22Rv1 (cell line): ENCODE data around the gene FCMR.

Source experiments
- ZFX ChIP-seq: fragments of 450-650 bp; IDR thresholded peaks from 2 replicates; pipeline ENCODE4 v1.6.1; 2017; ENCODE audit warnings: antibody characterized with exemption, borderline replicate concordance
- TF ChIP-seq, protein P1 (sequence below): fragments of 450-650 bp; IDR thresholded peaks from 2 replicates; pipeline ENCODE4 v1.5.1; 2017; ENCODE audit warnings: mild to moderate bottlenecking

DNA sequence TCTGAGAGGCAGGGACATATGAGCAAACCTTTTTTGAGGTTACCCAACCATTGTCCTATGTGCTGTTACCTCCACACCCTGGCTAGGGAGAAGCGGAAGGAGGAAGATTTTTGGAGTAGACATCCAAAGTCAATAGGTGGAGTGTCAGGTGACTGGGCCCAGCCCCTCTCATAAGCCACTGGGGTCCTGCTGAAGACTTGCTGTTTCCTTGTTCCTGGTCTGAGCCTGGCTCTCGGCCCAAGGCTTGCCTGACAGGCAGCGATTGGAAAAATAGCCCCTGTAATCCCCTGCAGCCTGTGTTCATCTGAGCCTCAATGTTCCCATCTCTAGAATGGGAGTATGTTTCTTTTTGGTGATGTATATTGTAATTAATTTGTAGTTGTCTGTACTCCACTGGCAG lies 31.4 kb upstream of the FCMR start:
- TF ChIP-seq, protein P1, sequence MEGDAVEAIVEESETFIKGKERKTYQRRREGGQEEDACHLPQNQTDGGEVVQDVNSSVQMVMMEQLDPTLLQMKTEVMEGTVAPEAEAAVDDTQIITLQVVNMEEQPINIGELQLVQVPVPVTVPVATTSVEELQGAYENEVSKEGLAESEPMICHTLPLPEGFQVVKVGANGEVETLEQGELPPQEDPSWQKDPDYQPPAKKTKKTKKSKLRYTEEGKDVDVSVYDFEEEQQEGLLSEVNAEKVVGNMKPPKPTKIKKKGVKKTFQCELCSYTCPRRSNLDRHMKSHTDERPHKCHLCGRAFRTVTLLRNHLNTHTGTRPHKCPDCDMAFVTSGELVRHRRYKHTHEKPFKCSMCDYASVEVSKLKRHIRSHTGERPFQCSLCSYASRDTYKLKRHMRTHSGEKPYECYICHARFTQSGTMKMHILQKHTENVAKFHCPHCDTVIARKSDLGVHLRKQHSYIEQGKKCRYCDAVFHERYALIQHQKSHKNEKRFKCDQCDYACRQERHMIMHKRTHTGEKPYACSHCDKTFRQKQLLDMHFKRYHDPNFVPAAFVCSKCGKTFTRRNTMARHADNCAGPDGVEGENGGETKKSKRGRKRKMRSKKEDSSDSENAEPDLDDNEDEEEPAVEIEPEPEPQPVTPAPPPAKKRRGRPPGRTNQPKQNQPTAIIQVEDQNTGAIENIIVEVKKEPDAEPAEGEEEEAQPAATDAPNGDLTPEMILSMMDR, result no peak
- no peak for TF ChIP-seq ZFX
